ENCODE results near the gene ARID4B.

ARID4B gene

GRCh38 chr1:235130766-235131270, 197.2 kb downstream of the ARID4B start:
- DNase-seq (ENCODE audit: low read depth in 2 of 3, low spot score in 1 of 3): no peak

GRCh38 chr1:235129774-235130570, 198.0 kb downstream of the ARID4B start:
- DNase-seq (ENCODE audit: low read depth in 2 of 3, low spot score in 1 of 3): no peak

GRCh38 chr1:235128456-235129328, 199.3 kb downstream of the ARID4B start, which contains the start of gene TOMM20:
TOMM20 (minus strand) TSS chr1:235128837; CDS start chr1:235128715, 122 bp downstream.
- peak; percentile 89 to 96 (median 90) for DNase-seq (ENCODE audit: low read depth in 2 of 3, low spot score in 1 of 3)

GRCh38 chr1:235127732-235128455, 200.1 kb downstream of the ARID4B start:
- DNase-seq (ENCODE audit: low read depth in 2 of 3, low spot score in 1 of 3): no peak

GRCh38 chr1:235127203-235127602, 200.8 kb downstream of the ARID4B start:
- no peak for DNase-seq (ENCODE audit: low read depth in 2 of 3, low spot score in 1 of 3)

GRCh38 chr1:235124665-235125064, 203.3 kb downstream of the ARID4B start:
- DNase-seq (ENCODE audit: low read depth in 2 of 3, low spot score in 1 of 3): no peak

GRCh38 chr1:235124111-235124510, 203.9 kb downstream of the ARID4B start:
- DNase-seq (ENCODE audit: low read depth in 2 of 3, low spot score in 1 of 3): no peak

- DNase-seq (ENCODE audit: low read depth in 2 of 3, low spot score in 1 of 3): no peak
Observed at GRCh38 chr1:235122348-235122747, 205.6 kb downstream of the ARID4B start.
